ENCODE results near the gene ZDHHC14.

DNA sequence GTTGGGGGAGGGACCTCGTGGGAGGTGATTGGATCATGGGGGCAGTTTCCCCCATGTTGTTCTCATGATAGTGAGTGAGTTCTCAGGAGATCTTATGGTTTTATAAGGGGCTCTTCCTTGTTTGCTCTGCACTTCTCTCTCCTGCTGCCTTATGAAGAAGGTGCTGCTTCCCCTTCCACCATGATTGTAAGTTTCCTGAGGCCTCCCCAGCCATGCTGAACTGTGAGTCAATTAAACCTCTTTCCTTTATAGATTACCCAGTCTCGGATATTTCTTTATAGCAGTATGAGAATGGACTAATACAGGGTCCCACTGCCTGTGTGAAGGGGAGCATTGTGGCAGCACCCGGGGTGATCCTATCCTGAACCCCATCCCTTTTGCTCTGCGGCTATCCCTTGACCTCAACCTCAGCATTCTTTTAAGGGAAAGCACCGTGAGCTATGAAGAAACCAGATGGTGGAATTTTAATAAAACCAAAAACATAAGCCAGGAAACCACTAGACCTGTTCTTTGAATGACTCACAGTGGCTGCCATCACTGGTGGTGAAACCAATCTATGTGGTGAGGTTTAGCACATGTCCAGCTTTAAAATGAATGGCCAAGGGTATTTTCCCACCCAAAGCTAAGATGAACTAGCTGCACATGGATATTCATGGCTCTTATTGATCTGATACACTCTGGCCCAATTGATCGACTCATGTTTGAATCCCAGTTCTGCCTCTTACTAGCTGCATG is 62.2 kb downstream of the ZDHHC14 start:
- TF ChIP-seq POLR2A (IDR thresholded peaks at IDR 0.05), result no peak
- TF ChIP-seq CTCF (IDR thresholded peaks at IDR 0.05), result no peak

Data from vagina (tissue), 2 donors.